Measurements from ENCODE around the gene SPATA25. TPM values are rescaled to one million over a fixed set of nuclear protein-coding genes. Genes with fewer than 3 reads are reported as not detected.

Gene SPATA25
- total and polyA plus RNA-seq, 4 experiments from 2014 or later, result 0.38 to 4.7 (median 2.8) TPM; not detected in 1

GRCh38 chr20:45886590-45887345 is 654 bp downstream of the SPATA25 start:
- no peaks in the 10 kb centered on the region for H3K27me3 Mint-ChIP-seq
- peaks cover 16 to 25% of the 10 kb centered on the region in 2 donors for H3K36me3 Mint-ChIP-seq
- H3K4me1 Mint-ChIP-seq, result peaks cover 26 to 53% (median 40%) of the 10 kb centered on the region in 4 donors
- H3K9me3 Mint-ChIP-seq, result peaks cover 0 to 3% (median 0%) of the 10 kb centered on the region in 8 donors
- intact Hi-C loops (cut with micrococcal nuclease), result no loop called here
- no peak overlapping the region for H3K4me3 Mint-ChIP-seq
- H3K4me1 ChIP-seq (ENCODE audit: insufficient read depth, low read length), result peaks cover 45% of the 10 kb centered on the region
- H3K9me3 ChIP-seq (ENCODE audit: control insufficient read depth in 1 of 2, low read length in 2 of 2), result no peaks in the 10 kb centered on the region
- peak overlapping the region in 2 of 7 donors; percentile 30 to 46 for H3K27ac Mint-ChIP-seq
- H3K4me3 ChIP-seq (ENCODE audit: low read length in 2 of 2), result no peak overlapping the region
- POLR2A ChIA-PET (ENCODE audit: partially characterized antibody), result interaction anchor here (1.0 to 9.9 kb wide), 3 partner anchors 30 to 82 kb away, joined by 3 to 141 read pairs (median 5); partner anchors contain the start of genes ACOT8, PCIF1 and ZSWIM3
- H3K27ac ChIP-seq (ENCODE audit: low read depth, low read length), result no peak overlapping the region
- H3K36me3 ChIP-seq (ENCODE audit: insufficient read depth, low read length), result peaks cover 17% of the 10 kb centered on the region
- no peak for DNase-seq
- H3K27me3 ChIP-seq (ENCODE audit: insufficient read depth, low read length), result no peaks in the 10 kb centered on the region
- CTCF ChIA-PET (ENCODE audit: partially characterized antibody), result no interaction called here

- Histone ChIP-seq H3K9me3 (ENCODE audit: control insufficient read depth in 1 of 2, low read length in 2 of 2) (no peaks in the 10 kb centered on the region), H3K27me3 (ENCODE audit: insufficient read depth, low read length) (no peaks in the 10 kb centered on the region), H3K27ac (ENCODE audit: low read depth, low read length) (no peak overlapping the region), H3K36me3 (ENCODE audit: insufficient read depth, low read length) (peaks cover 17% of the 10 kb centered on the region), H3K4me1 (ENCODE audit: insufficient read depth, low read length) (peaks cover 44% of the 10 kb centered on the region), H3K4me3 (ENCODE audit: low read length in 2 of 2) (no peak overlapping the region)
- DNase-seq, result no peak
- no peaks in the 10 kb centered on the region for H3K27me3 Mint-ChIP-seq
- intact Hi-C loops (cut with micrococcal nuclease), result no loop called here
- H3K4me1 Mint-ChIP-seq, result peaks cover 30 to 55% (median 37%) of the 10 kb centered on the region in 4 donors
- CTCF ChIA-PET (ENCODE audit: partially characterized antibody), result interaction anchor here (1.0 to 1.5 kb wide), 2 partner anchors 9 to 16 kb away, joined by 3 to 4 read pairs; no protein-coding TSS in a partner anchor
- no peaks in the 10 kb centered on the region for H3K9me3 Mint-ChIP-seq
- H3K4me3 Mint-ChIP-seq, result peak overlapping the region in 6 of 8 donors; percentile 29 to 50 (median 44)
- H3K36me3 Mint-ChIP-seq, result peaks cover 16 to 28% of the 10 kb centered on the region in 2 donors
- H3K27ac Mint-ChIP-seq, result peak overlapping the region in 4 of 7 donors; percentile 57 to 83 (median 72)
- POLR2A ChIA-PET (ENCODE audit: partially characterized antibody), result interaction anchor here (1.0 to 5.6 kb wide), 6 partner anchors 8 to 491 kb away, joined by 3 to 98 read pairs (median 40); partner anchors contain the start of genes ACOT8, CTSA, NEURL2 and PCIF1
Measured at GRCh38 chr20:45883100-45883469, 4.3 kb downstream of the SPATA25 start.

- peaks cover 44% of the 10 kb centered on the region for H3K4me1 ChIP-seq (ENCODE audit: insufficient read depth, low read length)
- Mint-ChIP-seq H3K9me3 (no peaks in the 10 kb centered on the region), H3K27ac (peak overlapping the region; percentile 62 to 83 (median 80)), H3K36me3 (peaks cover 16 to 28% of the 10 kb centered on the region in 2 donors), H3K4me1 (peaks cover 30 to 53% (median 37%) of the 10 kb centered on the region in 4 donors), H3K27me3 (no peaks in the 10 kb centered on the region), H3K4me3 (peak overlapping the region in 7 of 8 donors; percentile 50 to 79 (median 58))
- H3K36me3 ChIP-seq (ENCODE audit: insufficient read depth, low read length), result peaks cover 17% of the 10 kb centered on the region
- intact Hi-C loops (cut with micrococcal nuclease), result no loop called here
- no peaks in the 10 kb centered on the region for H3K27me3 ChIP-seq (ENCODE audit: insufficient read depth, low read length)
- H3K4me3 ChIP-seq (ENCODE audit: low read length in 2 of 2), result no peak overlapping the region
- no peak overlapping the region for H3K27ac ChIP-seq (ENCODE audit: low read depth, low read length)
- ChIA-PET POLR2A (ENCODE audit: partially characterized antibody) (interaction anchor here (0.8 to 5.6 kb wide), 8 partner anchors 9 to 491 kb away, joined by 3 to 98 read pairs (median 14); partner anchors contain the start of genes ACOT8, CTSA, DNTTIP1 and NEURL2), CTCF (ENCODE audit: partially characterized antibody) (interaction anchor here (1.0 to 2.3 kb wide), 5 partner anchors 7 to 87 kb away, joined by 3 to 18 read pairs (median 5); partner anchors contain the start of genes CTSA and NEURL2)
- DNase-seq, result no peak
- H3K9me3 ChIP-seq (ENCODE audit: control insufficient read depth in 1 of 2, low read length in 2 of 2), result no peaks in the 10 kb centered on the region
Measured at GRCh38 chr20:45882469-45883099, 4.8 kb downstream of the SPATA25 start.

- CTCF ChIA-PET (ENCODE audit: partially characterized antibody), result interaction anchor here (0.9 to 2.3 kb wide), 9 partner anchors 9 to 525 kb away, joined by 3 to 18 read pairs (median 5); partner anchors contain the start of genes ACOT8, CTSA, ELMO2 and NEURL2
Measured at GRCh38 chr20:45880988-45881788, 6.2 kb downstream of the SPATA25 start, which contains the start of gene ZSWIM1. Gene ZSWIM1, plus strand, starts transcription at chr20:45881227. Its CDS starts 1,366 bp downstream, at chr20:45882593.

GRCh38 chr20:45878076-45878761 is 9.2 kb downstream of the SPATA25 start:
- peaks cover 22% of the 10 kb centered on the region for H3K4me1 ChIP-seq (ENCODE audit: insufficient read depth, low read length)
- intact Hi-C loops (cut with micrococcal nuclease), result no loop called here
- CTCF ChIA-PET (ENCODE audit: partially characterized antibody), result no interaction called here

More at GRCh38 chr20:45880988-45881788, 6.2 kb downstream of the SPATA25 start, which contains the start of gene ZSWIM1:
- peaks cover 30 to 47% (median 37%) of the 10 kb centered on the region in 4 donors for H3K4me1 Mint-ChIP-seq
- Histone ChIP-seq H3K27me3 (ENCODE audit: insufficient read depth, low read length) (no peaks in the 10 kb centered on the region), H3K4me3 (ENCODE audit: low read length in 2 of 2) (peak within 1 kb of the TSS; percentile 68 to 99), H3K36me3 (ENCODE audit: insufficient read depth, low read length) (peaks cover 17% of the 10 kb centered on the region), H3K27ac (ENCODE audit: low read depth, low read length) (peak within 1 kb of the TSS; percentile 65), H3K4me1 (ENCODE audit: insufficient read depth, low read length) (peaks cover 44% of the 10 kb centered on the region), H3K9me3 (ENCODE audit: control insufficient read depth in 1 of 2, low read length in 2 of 2) (no peaks in the 10 kb centered on the region)
- H3K36me3 Mint-ChIP-seq, result peaks cover 21 to 28% of the 10 kb centered on the region in 2 donors
- H3K4me3 Mint-ChIP-seq, result peak within 1 kb of the TSS; percentile 82 to 94 (median 90)
- H3K27me3 Mint-ChIP-seq, result no peaks in the 10 kb centered on the region
- DNase-seq, result peak; percentile 97 to 99 (median 97)
- intact Hi-C loops (cut with micrococcal nuclease), result loop anchor here (1.0 to 2.0 kb wide), 3 partner anchors 24 to 68 kb away; partner anchors contain the start of genes ACOT8, UBE2C and ZSWIM3
- POLR2A ChIA-PET (ENCODE audit: partially characterized antibody), result interaction anchor here (0.6 to 5.6 kb wide), 15 partner anchors 9 to 178 kb away, joined by 3 to 98 read pairs (median 4); partner anchors contain the start of genes ACOT8, CTSA, NEURL2 and PCIF1
- H3K9me3 Mint-ChIP-seq, result no peaks in the 10 kb centered on the region
- H3K27ac Mint-ChIP-seq, result peak within 1 kb of the TSS; percentile 83 to 97 (median 95)

GRCh38 chr20:45874576-45874975 is 12.8 kb downstream of the SPATA25 start:
- CTCF ChIA-PET (ENCODE audit: partially characterized antibody), result no interaction called here
- H3K4me3 Mint-ChIP-seq, result no peak overlapping the region

More at GRCh38 chr20:45878076-45878761, 9.2 kb downstream of the SPATA25 start:
- Mint-ChIP-seq H3K4me1 (peaks cover 19 to 28% (median 22%) of the 10 kb centered on the region in 4 donors), H3K9me3 (no peaks in the 10 kb centered on the region), H3K27me3 (no peaks in the 10 kb centered on the region), H3K4me3 (no peak overlapping the region), H3K27ac (no peak overlapping the region), H3K36me3 (peaks cover 14 to 17% of the 10 kb centered on the region in 2 donors)
- Histone ChIP-seq H3K4me3 (ENCODE audit: low read length in 2 of 2) (no peak overlapping the region), H3K9me3 (ENCODE audit: control insufficient read depth in 1 of 2, low read length in 2 of 2) (no peaks in the 10 kb centered on the region), H3K27me3 (ENCODE audit: insufficient read depth, low read length) (no peaks in the 10 kb centered on the region), H3K36me3 (ENCODE audit: insufficient read depth, low read length) (peaks cover 9% of the 10 kb centered on the region), H3K27ac (ENCODE audit: low read depth, low read length) (no peak overlapping the region)
- no peak for DNase-seq
- POLR2A ChIA-PET (ENCODE audit: partially characterized antibody), result no interaction called here

More at GRCh38 chr20:45874576-45874975, 12.8 kb downstream of the SPATA25 start:
- Histone ChIP-seq H3K4me1 (ENCODE audit: insufficient read depth, low read length) (no peaks in the 10 kb centered on the region), H3K4me3 (ENCODE audit: low read length in 2 of 2) (no peak overlapping the region), H3K27ac (ENCODE audit: low read depth, low read length) (no peak overlapping the region), H3K36me3 (ENCODE audit: insufficient read depth, low read length) (no peaks in the 10 kb centered on the region), H3K27me3 (ENCODE audit: insufficient read depth, low read length) (no peaks in the 10 kb centered on the region), H3K9me3 (ENCODE audit: control insufficient read depth in 1 of 2, low read length in 2 of 2) (no peaks in the 10 kb centered on the region)
- no peak for DNase-seq
- intact Hi-C loops (cut with micrococcal nuclease), result no loop called here
- Mint-ChIP-seq H3K27me3 (no peaks in the 10 kb centered on the region), H3K36me3 (peaks cover 2 to 5% of the 10 kb centered on the region in 2 donors), H3K9me3 (no peaks in the 10 kb centered on the region), H3K4me1 (peaks cover 0 to 1% (median 0%) of the 10 kb centered on the region in 4 donors), H3K27ac (peak overlapping the region in 2 of 7 donors; percentile 25 to 39)
- POLR2A ChIA-PET (ENCODE audit: partially characterized antibody), result interaction anchor here (0.8 to 1.3 kb wide), 2 partner anchors 17 to 54 kb away, joined by 3 read pairs; no protein-coding TSS in a partner anchor
